Stimulated activated CD8-positive, alpha-beta memory T cell treated with anti-CD3 and anti-CD28 coated beads, Interleukin-4, amount 100 ng/mL, for 24 hours (primary cell): ENCODE data around the gene CFAP299.
"Not testable (repeated sequence)": the region's sequence is repeated elsewhere in the genome, so short reads cannot be mapped to it uniquely, and the experiment has no call there.

Experiments used
- DNase-seq: peaks from one replicate; pipeline ENCODE4 v3.0.0-alpha.2; 2020; ENCODE audit warnings: low read depth

The CFAP299 gene

DNA sequence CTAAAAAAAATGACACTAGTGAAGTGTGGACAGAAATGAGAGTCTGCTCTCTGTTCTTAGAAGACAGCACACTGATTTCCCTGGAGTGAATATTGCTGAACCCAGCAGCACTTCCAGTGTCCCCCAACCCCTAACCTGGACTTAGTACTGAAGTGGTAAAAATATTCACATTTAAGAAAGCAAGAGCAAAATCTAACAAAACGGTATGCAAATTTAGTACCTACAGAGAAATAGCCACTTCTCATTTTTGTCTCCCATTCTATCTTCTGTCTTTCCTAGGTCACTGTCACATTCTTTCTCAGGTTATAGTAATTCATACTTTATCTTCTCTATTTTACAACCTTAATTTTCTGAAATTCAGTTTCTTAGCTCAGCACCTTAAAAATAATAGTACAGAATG lies 274.7 kb downstream of the CFAP299 start:
- no peak for DNase-seq

DNA sequence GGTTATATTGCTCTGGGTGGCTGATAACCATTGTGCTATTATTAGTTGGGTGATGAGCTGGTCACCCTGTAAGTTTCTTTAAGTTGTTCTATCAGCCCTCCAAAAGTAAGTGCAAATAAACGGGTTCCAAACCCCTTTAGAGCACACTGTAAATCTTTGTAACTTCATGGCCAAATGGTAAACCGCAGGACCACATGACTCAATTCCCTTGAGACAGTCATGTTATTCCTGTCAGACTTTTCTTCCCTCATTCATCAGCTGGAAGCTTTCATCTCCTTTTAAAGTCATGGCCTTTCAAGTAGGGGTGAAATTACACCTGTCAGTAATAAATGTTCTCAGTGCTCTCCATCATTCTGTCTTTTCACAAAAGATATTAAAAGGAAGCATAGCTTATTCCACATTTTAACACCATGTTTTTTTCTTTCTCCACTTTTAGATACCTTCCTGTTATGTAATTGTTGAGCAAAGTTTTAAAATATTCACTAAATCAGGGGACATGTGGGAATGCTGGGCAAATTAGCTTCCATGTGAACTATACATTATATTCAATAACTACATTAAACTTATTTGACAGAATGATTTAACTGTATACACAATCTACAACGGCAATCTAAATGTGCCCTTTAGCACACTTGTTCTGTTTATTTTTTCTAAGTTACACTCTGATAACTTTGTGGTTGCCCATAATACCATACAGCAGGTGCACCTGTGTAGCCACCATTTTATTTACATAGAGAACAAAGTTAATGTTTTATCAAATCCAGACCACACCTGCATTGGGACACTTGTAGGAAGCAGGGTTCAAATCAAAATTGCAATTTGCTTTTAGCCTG lies 275.5 kb downstream of the CFAP299 start:
- DNase-seq: no peak

DNA sequence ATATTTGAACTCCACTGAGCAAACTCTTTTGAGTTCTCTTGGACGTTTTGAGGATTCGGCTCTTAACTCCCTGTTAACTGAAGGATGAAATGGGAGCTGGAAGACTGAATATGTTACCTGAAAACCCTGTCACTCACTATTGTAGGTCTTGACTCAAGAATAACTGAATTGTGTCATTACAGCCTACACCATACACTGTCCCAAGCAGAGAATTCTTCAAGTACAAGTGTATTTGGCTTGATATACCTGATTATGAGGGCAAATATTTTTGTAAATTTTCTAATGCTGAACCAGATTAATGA lies 276.1 kb downstream of the CFAP299 start:
- no peak for DNase-seq

- no peak for DNase-seq
Observed at GRCh38 chr4:80613470-80613869, 277.9 kb downstream of the CFAP299 start.

DNA sequence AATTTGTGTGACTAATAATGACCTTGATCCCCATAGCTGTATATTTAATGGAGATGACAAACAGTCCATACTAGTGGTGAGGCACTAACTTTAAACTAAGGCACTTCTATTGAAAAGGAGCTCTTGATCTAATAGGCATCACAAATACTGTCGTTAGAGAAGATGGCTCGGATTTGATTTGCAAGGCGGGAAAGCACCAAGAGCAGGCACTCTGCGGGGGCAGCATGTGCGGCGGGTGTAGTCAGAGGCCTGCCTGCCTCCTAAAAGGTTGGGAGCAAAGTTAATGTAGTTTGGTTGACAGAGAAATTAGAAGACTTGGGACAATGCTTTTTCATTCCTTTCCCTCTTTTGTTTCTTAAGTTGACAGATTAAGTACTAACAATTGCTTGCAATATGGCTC lies 278.8 kb downstream of the CFAP299 start:
- no peak for DNase-seq

- no peak for DNase-seq
Observed at GRCh38 chr4:80615099-80615498, 279.6 kb downstream of the CFAP299 start.

GRCh38 chr4:80619070-80619674 lies 283.6 kb downstream of the CFAP299 start:
- DNase-seq: no peak

DNA sequence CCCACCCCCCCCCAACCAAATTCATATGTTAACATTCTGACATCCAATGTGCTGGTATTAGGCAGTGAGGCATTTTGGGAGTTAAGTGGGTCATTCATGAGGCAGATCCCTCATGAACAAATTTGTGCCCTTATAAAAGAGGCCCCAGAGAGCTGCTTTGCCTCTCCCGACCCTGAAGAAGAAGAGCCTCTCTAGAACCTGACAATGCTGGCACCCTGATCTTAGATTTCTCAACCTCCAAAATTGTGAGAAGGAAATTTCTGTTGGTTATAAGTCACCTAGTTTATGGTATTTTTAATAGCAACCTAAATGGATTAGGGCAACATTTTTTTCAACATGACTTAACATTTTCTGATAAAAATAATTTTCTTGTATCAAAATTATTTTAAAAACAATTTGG lies 296.3 kb downstream of the CFAP299 start:
- no peak for DNase-seq

DNA sequence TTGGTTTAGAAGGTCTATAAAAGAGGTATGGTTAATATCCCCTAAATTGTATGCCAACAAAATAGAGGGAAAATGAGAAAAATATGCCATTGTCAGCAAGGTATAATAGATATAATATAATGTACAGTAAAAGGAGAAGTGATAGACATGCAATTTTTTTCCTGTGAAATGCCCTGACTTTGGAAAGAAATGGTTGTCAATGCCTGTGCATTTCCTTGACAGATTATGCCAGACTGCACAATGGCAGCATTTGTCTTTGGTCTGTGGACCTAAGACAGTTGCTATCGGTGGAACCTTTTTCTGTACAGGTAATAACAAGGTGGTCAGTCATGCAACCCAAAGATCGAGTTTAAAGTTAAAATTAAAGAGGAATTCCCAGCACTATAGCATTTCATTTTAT lies 301.7 kb downstream of the CFAP299 start:
- DNase-seq: no peak

GRCh38 chr4:80646061-80646460 lies 310.5 kb downstream of the CFAP299 start:
- DNase-seq: no peak

DNA sequence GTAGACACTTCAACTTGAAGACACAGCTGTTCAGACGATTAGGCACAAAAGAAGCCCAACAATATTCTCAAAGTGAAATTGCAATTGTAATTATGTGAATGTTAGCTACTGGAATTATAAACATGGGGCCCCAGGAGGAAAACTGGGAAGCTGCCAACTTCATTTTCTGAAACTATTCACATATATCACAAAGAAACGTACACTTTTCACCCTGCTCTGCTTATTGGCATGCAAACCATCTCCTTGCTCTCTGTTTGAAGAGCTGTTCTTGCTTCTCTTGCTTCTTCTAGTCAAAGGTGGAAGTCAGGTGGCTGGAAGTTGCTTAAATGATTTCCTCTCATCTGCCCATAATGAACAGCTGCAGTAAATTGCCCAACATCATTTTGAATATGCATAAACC lies 320.1 kb downstream of the CFAP299 start:
- DNase-seq: no peak

GRCh38 chr4:80670118-80670517 lies 334.6 kb downstream of the CFAP299 start:
- DNase-seq: not testable (repeated sequence)

GRCh38 chr4:80678413-80678812 lies 342.9 kb downstream of the CFAP299 start:
- no peak for DNase-seq

DNA sequence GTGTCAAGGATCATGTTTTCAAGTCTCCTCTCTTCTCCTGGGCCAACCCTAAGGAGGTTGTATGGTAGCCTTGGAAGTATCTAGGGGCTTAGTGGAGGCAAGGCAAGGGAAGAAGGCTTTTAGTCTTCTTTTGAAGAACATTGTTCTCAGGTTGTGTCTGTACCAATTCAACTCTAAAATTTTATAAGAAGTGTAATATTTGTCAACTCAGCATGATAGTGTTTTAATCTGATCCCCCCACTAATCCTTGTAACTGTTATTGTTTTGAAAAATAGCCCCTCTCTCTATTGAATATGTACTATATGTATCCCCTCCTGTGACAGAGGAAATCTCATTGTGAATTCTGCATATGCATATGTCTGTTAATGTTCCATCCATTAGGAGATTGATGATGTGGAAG lies 345.4 kb downstream of the CFAP299 start:
- DNase-seq: no peak

- DNase-seq: no peak
Observed at GRCh38 chr4:80685214-80685613, 349.7 kb downstream of the CFAP299 start.

- not testable (repeated sequence) for DNase-seq
Observed at GRCh38 chr4:80687736-80688135, 352.2 kb downstream of the CFAP299 start.

- DNase-seq: no peak
Observed at GRCh38 chr4:80694171-80694570, 358.6 kb downstream of the CFAP299 start.

GRCh38 chr4:80705311-80705710 lies 369.8 kb downstream of the CFAP299 start:
- no peak for DNase-seq

GRCh38 chr4:80709082-80709869 lies 373.7 kb downstream of the CFAP299 start:
- DNase-seq: no peak

- DNase-seq: no peak
Observed at GRCh38 chr4:80710748-80711451, 375.4 kb downstream of the CFAP299 start.

GRCh38 chr4:80711956-80712355 lies 376.4 kb downstream of the CFAP299 start:
- DNase-seq: no peak

GRCh38 chr4:80713409-80713808 lies 377.9 kb downstream of the CFAP299 start:
- DNase-seq: no peak

GRCh38 chr4:80717204-80717603 lies 381.7 kb downstream of the CFAP299 start:
- DNase-seq: no peak
